Central memory CD8-positive, alpha-beta T cell (primary cell): ENCODE data around the gene HDHD5.

Source experiments
- ATAC-seq: fragments of 150-1000 bp; cut with Tn5 transposase; replicated peaks from 2 replicates; pipeline ENCODE4 v1.10.0; 2022; ENCODE audit warnings: mild to moderate bottlenecking, moderate FRiP score, moderate number of reproducible peaks; ENCODE audit not compliant: poor library complexity, severe bottlenecking; ENCODE audit errors: extremely low read depth
- DNase-seq, 2 donors: peaks; one replicate each; pipeline ENCODE4 v3.0.0; 2021; ENCODE audit warnings: low spot score in 2 of 2
- H3K27ac Mint-ChIP-seq: one replicate; pipeline ENCODE4 v1.8.0; 2022; ENCODE audit warnings: low read depth, mild to moderate bottlenecking, moderate library complexity, mixed read lengths
- H3K27me3 Mint-ChIP-seq: one replicate; pipeline ENCODE4 v1.8.0; 2022; ENCODE audit warnings: mixed read lengths
- H3K36me3 Mint-ChIP-seq: one replicate; pipeline ENCODE4 v1.8.0; 2022; ENCODE audit warnings: mild to moderate bottlenecking, moderate library complexity, mixed read lengths; ENCODE audit not compliant: insufficient read depth
- H3K4me1 Mint-ChIP-seq: one replicate; pipeline ENCODE4 v1.8.0; 2022; ENCODE audit warnings: mixed read lengths
- H3K4me3 Mint-ChIP-seq: one replicate; pipeline ENCODE4 v1.8.0; 2022; ENCODE audit warnings: mild to moderate bottlenecking, moderate library complexity, mixed read lengths
- H3K9me3 Mint-ChIP-seq: one replicate; pipeline ENCODE4 v1.8.0; 2022; ENCODE audit warnings: mixed read lengths

Gene HDHD5

GRCh38 chr22:17093081-17093480, 66.0 kb downstream of the HDHD5 start:
- H3K27me3 Mint-ChIP-seq: no peaks in the 10 kb centered on the region

GRCh38 chr22:17091851-17092250, 67.2 kb downstream of the HDHD5 start:
- H3K27me3 Mint-ChIP-seq: no peaks in the 10 kb centered on the region
- H3K36me3 Mint-ChIP-seq: peaks cover 12% of the 10 kb centered on the region
- no peak for DNase-seq
- H3K27ac Mint-ChIP-seq: no peak overlapping the region
- peaks cover 64% of the 10 kb centered on the region for H3K4me1 Mint-ChIP-seq
- H3K9me3 Mint-ChIP-seq: no peaks in the 10 kb centered on the region
- no peak for ATAC-seq
- H3K4me3 Mint-ChIP-seq: no peak overlapping the region

More at GRCh38 chr22:17093081-17093480, 66.0 kb downstream of the HDHD5 start:
- Mint-ChIP-seq H3K4me1 (peaks cover 64% of the 10 kb centered on the region), H3K9me3 (no peaks in the 10 kb centered on the region), H3K4me3 (no peak overlapping the region), H3K27ac (peak overlapping the region; percentile 81), H3K36me3 (peaks cover 7% of the 10 kb centered on the region)
- ATAC-seq: no peak
- DNase-seq: no peak

GRCh38 chr22:17090550-17090949, 68.5 kb downstream of the HDHD5 start:
- no peak overlapping the region for H3K4me3 Mint-ChIP-seq
- H3K36me3 Mint-ChIP-seq: peaks cover 14% of the 10 kb centered on the region
- ATAC-seq (no peak), DNase-seq (no peak)
- no peaks in the 10 kb centered on the region for H3K27me3 Mint-ChIP-seq
- peaks cover 74% of the 10 kb centered on the region for H3K4me1 Mint-ChIP-seq
- no peaks in the 10 kb centered on the region for H3K9me3 Mint-ChIP-seq
- H3K27ac Mint-ChIP-seq: no peak overlapping the region
